ENCODE results near the gene CELF4. TPM values are rescaled to one million over a fixed set of nuclear protein-coding genes. Genes with fewer than 3 reads are reported as not detected.

CELF4 gene
- total RNA-seq, 3 donors from 2014 or later = 1.0 TPM; not detected in 2

DNA sequence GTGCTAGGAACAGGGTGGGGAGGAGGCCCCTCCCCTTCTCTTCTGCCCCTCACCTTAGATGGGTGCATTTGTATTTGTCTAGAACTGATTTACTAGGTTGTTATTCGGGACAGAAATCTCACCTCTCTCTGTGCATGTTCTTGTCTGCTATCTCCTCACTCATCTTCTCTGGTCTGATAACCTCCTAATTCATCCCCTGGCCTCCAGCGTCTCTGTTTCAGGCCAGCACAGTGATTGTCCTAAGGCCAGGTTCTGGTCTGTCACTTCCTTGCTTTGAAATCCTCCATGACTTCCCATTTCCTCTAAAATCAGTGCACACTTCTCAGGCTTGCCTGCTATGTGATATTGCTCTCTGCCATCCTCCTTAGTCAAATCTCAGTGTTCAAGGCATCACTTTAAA is 58.4 kb downstream of the CELF4 start:
- intact Hi-C loops (cut with DNase I; ENCODE audit: low total_unique reads) = no loop called here
- H3K4me1 ChIP-seq = no peaks in the 10 kb centered on the region

DNA sequence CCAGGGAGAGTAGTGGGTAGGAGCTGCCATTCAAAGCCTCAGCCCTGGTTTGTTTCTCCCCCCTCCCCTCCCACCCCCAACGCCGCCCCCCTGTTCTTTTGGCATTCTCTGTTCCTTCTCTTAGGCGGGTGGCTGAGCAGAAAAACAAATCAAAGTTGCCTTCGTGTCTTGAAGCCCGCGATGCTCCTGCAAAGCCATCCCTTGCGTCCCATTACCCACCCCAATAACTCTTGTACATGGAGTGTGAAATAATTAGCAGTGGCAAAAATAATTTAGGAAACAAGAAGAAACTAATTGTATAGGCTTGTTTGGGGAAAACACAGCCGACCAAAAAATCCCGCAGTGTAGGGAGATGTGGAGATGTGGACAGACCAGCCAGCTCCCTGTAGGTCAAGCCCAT is 59.6 kb downstream of the CELF4 start:
- Histone ChIP-seq H3K27ac (no peak overlapping the region), H3K4me1 (no peaks in the 10 kb centered on the region), H3K9me3 (peaks cover 4 to 18% of the 10 kb centered on the region in 2 donors), H3K4me3 (no peak overlapping the region), H3K36me3 (no peaks in the 10 kb centered on the region), H3K27me3 (no peaks in the 10 kb centered on the region)
- intact Hi-C loops (cut with DNase I; ENCODE audit: low total_unique reads) = no loop called here
- DNase-seq (ENCODE audit: low spot score in 2 of 2) = no peak
- TF ChIP-seq POLR2AphosphoS5 (IDR thresholded peaks at IDR 0.05) (no peak), POLR2A (IDR thresholded peaks at IDR 0.05) (no peak)
- TF ChIP-seq, protein P1, sequence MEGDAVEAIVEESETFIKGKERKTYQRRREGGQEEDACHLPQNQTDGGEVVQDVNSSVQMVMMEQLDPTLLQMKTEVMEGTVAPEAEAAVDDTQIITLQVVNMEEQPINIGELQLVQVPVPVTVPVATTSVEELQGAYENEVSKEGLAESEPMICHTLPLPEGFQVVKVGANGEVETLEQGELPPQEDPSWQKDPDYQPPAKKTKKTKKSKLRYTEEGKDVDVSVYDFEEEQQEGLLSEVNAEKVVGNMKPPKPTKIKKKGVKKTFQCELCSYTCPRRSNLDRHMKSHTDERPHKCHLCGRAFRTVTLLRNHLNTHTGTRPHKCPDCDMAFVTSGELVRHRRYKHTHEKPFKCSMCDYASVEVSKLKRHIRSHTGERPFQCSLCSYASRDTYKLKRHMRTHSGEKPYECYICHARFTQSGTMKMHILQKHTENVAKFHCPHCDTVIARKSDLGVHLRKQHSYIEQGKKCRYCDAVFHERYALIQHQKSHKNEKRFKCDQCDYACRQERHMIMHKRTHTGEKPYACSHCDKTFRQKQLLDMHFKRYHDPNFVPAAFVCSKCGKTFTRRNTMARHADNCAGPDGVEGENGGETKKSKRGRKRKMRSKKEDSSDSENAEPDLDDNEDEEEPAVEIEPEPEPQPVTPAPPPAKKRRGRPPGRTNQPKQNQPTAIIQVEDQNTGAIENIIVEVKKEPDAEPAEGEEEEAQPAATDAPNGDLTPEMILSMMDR (IDR thresholded peaks at IDR 0.05) = no peak

More for the DNA sequence above, 58.4 kb downstream of the CELF4 start:
- TF ChIP-seq, protein P1 (IDR thresholded peaks at IDR 0.05) = no peak
- TF ChIP-seq POLR2AphosphoS5 (IDR thresholded peaks at IDR 0.05) = no peak
- no peak overlapping the region for H3K4me3 ChIP-seq
- H3K9me3 ChIP-seq = peaks cover 4 to 18% of the 10 kb centered on the region in 2 donors
- no peak for DNase-seq (ENCODE audit: low spot score in 2 of 2)
- no peaks in the 10 kb centered on the region for H3K36me3 ChIP-seq
- no peaks in the 10 kb centered on the region for H3K27me3 ChIP-seq
- no peak overlapping the region for H3K27ac ChIP-seq

DNA sequence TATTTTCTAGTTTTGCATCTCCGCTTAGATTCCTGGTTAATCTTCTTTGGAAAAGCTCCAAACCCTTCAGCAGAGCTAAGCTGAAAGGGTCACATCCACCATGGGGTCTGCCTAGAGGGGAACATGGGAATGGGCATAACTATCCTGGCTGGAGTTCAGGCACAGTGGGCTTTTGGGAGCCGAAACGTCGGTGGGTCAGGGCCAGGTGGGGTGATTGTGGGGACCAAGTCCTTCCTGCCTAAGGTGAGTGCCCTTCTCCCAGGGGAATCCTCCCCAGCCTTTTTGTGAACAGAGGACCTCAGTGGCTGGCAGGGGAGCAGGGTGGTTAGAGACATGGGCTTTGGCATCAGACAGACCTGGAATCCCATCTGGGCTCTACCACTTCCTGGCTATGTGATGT is 60.3 kb downstream of the CELF4 start:
- H3K4me1 ChIP-seq = no peaks in the 10 kb centered on the region
- H3K4me3 ChIP-seq = no peak overlapping the region
- intact Hi-C loops (cut with DNase I; ENCODE audit: low total_unique reads) = no loop called here
- no peak for DNase-seq (ENCODE audit: low spot score in 2 of 2)
- TF ChIP-seq POLR2AphosphoS5 (IDR thresholded peaks at IDR 0.05) (no peak), POLR2A (IDR thresholded peaks at IDR 0.05) (no peak)
- TF ChIP-seq, protein P1 (IDR thresholded peaks at IDR 0.05) = no peak
- H3K9me3 ChIP-seq = peaks cover 4 to 12% of the 10 kb centered on the region in 2 donors
- no peak overlapping the region for H3K27ac ChIP-seq
- no peaks in the 10 kb centered on the region for H3K36me3 ChIP-seq
- H3K27me3 ChIP-seq = no peaks in the 10 kb centered on the region

DNA sequence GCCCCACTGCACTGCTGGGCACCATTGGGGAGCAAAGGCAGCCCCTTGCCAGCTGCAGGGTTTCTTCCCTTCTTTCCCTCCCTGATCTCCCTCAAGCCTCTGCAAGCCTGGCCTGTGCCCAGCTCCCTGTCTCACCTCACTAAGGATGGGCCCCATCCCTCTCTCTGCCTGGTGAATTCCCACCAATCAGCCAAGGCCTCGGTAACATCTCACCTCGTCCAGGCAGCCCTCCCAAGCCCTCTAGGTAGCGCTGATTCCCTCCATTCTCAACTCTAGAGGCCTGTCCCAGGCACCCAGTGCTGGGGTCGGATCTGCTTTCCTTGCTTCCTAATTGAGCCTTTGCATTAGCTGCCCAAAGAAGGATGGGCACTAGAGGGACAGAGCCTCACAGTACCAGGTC is 63.0 kb downstream of the CELF4 start:
- Histone ChIP-seq H3K4me1 (no peaks in the 10 kb centered on the region), H3K9me3 (no peaks in the 10 kb centered on the region), H3K4me3 (no peak overlapping the region), H3K27me3 (no peaks in the 10 kb centered on the region), H3K36me3 (no peaks in the 10 kb centered on the region), H3K27ac (no peak overlapping the region)
- intact Hi-C loops (cut with DNase I; ENCODE audit: low total_unique reads) = no loop called here
- TF ChIP-seq POLR2A (IDR thresholded peaks at IDR 0.05) = no peak
- TF ChIP-seq, protein P1 (IDR thresholded peaks at IDR 0.05) = no peak
- TF ChIP-seq POLR2AphosphoS5 (IDR thresholded peaks at IDR 0.05) = no peak
- DNase-seq (ENCODE audit: low spot score in 2 of 2) = no peak

DNA sequence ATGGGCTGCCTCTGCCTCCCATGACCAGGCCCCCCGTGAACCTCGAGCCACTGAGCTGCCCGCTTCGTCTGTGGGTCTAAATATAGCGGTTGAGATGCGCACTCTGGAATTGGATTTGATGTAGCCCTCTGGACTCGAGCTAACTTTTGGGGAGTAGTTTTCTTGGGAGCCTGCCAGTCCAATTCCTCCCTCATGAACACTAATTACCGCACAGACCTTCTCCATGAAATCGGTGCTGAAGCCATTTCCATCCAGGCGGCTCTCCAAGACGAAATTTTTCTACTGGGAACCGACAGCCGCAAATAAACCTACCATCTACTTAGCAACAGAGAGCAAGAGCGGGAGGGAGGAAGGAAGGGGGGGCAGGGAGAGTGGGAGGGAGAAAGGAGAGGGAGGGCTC is 63.6 kb downstream of the CELF4 start:
- no peaks in the 10 kb centered on the region for H3K9me3 ChIP-seq
- H3K27ac ChIP-seq = no peak overlapping the region
- H3K27me3 ChIP-seq = no peaks in the 10 kb centered on the region
- intact Hi-C loops (cut with DNase I; ENCODE audit: low total_unique reads) = no loop called here
- no peaks in the 10 kb centered on the region for H3K36me3 ChIP-seq
- no peak for DNase-seq (ENCODE audit: low spot score in 2 of 2)
- no peak for TF ChIP-seq POLR2AphosphoS5 (IDR thresholded peaks at IDR 0.05)
- TF ChIP-seq, protein P1 (IDR thresholded peaks at IDR 0.05) = no peak
- TF ChIP-seq POLR2A (IDR thresholded peaks at IDR 0.05) = no peak
- no peak overlapping the region for H3K4me3 ChIP-seq
- H3K4me1 ChIP-seq = no peaks in the 10 kb centered on the region

Data from breast epithelium (tissue), 4 donors.